ENCODE measurements around the gene FUBP3.
"Not testable (repeated sequence)": the region's sequence is repeated elsewhere in the genome, so short reads cannot be mapped to it uniquely, and the experiment has no call there.

Gene FUBP3

DNA sequence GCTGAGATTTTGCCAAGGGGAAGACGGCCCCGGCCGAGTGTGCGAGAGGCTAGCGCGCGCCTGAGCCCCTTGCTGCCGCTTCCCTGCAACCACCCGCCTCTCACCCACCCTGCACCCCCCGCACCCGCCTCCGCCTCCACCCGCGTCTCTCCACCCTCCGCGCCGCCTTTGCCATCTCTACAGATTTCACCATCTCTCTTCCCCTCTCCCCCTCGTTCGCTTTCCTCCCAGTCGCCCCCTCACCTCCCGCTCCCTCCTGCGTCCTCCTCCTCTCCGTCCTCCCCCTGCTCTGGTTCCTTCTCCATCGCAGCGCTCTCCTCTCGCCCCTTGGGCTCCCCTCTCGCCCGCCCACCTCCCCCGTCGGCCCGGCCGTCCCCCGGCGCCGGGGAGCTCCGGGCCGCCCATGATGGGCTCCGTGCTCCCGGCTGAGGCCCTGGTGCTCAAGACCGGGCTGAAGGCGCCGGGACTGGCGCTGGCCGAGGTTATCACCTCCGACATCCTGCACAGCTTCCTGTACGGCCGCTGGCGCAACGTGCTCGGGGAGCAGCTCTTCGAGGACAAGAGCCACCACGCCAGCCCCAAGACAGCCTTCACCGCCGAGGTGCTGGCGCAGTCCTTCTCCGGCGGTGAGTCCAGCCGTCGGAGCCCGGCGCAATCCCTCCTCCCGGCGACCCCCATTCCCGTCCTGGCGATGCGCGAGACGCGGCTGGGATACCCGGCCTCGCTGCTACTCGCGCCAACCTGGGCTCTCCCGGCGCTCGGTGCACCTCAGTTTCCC lies 85.1 kb downstream of the FUBP3 start, which contains the start of gene PRDM12:
TSS of gene PRDM12 (plus strand) at position 344 of the 778 bp plus-strand sequence. CDS start at position 404, 60 bp downstream.
- DNase-seq, result no peak

DNA sequence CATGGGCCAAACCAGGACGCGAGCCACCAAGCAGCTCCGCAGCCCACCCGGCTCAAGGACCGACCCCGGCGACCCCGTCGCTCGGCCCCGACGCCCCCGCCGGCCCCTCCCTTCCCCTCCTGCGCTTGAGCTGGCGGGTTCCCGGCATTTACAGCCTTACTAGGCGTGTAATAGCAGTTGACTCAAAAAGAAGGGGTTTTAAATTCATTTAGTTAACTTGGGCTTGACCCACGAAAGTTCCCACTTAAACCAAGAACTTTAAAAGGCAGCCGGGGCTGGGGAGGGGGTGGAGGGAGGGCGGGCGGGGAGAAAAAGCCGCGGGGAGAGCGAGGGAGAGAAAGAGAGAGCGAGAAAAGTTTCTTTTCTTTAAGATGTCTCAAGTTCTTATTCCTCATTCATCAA lies 85.7 kb downstream of the FUBP3 start:
- DNase-seq, result no peak

DNA sequence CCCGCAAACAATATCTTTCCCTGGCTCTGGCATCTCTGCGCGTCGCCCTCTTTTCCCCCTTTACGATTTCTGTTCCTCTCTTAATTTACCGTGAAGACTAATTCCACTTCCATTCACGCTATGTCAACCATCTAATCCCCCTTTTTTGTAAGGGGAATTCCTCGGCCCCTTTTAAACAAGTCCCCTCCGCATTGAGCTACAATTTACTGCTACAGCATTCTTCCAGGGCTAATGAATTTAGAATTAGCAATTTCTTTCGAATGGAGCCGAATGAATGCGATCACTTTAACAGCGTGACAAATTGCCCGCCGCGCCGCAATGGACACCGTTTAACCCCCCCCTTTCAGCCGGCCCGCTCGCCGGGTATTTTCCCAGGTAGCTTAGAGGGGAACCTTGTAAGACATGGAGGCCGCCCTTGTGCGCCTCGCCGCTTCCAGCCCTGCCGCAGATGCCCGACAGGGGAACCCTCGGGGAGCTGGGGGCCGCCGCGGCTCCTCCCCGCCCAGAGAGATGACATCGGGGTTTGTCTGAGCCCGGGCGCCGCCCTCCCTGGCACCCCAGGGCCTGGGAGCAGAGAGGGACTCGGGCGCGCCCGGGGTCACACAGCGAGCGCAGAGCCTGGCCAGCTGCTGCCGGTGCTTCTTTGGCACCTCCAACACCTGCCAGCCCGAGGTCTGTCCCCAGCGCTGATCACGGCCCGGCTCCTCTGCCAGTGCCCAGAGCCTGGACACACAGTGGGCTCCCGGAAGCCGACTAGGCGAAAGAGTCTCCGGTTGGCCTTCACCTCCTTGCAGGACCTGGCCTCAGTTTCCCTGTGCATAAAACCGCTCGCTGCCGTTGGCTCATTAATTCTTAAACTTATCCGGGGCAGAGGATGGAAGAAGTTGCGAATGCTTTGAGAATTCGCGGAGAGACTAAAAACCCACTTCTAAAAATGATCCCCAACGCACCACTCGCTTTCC lies 86.3 kb downstream of the FUBP3 start:
- no peak for DNase-seq

- DNase-seq, result no peak
Observed at GRCh38 chr9:130666393-130667119, 87.2 kb downstream of the FUBP3 start.

DNA sequence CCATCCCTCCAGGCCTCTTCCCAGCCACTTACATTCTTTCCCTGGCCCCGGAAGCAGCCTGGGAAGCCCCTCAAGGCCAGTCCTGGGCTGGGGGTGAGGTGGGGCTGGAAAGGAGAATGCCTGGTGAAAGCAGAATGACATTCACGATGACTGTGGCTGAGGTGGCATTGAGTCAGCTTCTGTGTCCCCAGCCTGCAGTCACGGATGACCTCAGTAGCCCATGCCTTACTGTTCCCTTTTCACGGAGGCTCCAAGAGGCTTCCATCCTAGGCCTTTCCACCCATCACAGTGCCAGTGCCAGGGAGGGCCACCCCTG lies 87.7 kb downstream of the FUBP3 start:
- no peak for DNase-seq

DNA sequence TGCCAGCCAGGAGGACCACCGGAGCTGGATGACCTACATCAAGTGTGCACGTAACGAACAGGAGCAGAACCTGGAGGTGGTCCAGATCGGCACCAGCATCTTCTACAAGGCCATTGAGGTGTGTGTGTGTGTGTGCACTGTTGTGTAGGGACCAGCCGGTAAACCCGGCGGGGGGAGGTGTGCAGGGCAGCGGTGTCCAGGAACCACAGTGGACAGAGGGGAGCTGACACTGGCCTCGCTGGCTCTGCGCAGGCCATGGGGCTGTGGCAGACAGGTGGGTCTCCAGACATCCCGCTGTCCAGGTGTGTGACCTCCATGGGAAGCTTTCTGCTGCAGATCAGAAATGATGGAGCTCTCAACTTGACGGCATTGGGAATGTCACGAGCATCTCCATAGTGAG lies 88.8 kb downstream of the FUBP3 start:
- DNase-seq, result no peak

DNA sequence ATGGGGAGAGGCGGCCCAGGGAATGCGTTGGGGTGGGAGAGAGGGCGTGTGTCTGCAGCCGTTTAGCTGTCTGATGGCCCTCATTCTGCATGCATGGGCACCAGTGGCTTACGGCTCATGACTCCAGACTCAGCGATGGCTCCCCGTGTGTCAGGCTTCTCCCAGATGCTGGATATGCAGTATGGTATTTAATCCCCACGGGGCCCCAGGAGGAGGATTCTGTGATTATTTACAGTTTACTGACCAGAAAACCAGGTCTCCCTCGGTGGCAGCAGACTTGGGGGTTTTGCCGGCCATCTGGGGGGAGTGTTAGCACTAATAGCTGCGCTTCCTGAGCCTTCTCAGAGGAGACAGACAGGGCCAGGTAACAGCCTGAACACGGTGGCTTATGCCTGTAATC lies 89.3 kb downstream of the FUBP3 start:
- DNase-seq, result no peak

GRCh38 chr9:130669965-130670364 lies 90.6 kb downstream of the FUBP3 start:
- DNase-seq, result no peak

- no peak for DNase-seq
Observed at GRCh38 chr9:130670644-130671043, 91.3 kb downstream of the FUBP3 start.

DNA sequence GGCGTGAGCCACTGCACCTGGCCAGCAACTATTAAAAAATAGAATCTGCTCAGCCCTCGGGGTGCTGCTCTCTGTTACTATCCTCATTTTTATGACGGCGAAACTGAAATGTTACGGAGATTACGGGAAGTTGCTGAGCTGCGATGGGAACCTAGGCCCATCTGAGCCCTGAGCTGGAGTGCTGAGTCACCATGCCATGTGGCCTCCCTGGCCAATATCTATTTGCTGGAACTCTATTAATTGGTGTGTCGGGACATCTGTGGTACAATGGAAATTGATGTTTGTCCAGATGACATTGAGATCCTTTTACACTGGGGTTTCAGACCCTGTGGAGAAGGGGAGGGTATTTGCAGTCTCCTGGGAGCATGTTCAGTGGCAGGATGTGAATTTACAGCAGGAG lies 93.1 kb downstream of the FUBP3 start:
- no peak for DNase-seq

DNA sequence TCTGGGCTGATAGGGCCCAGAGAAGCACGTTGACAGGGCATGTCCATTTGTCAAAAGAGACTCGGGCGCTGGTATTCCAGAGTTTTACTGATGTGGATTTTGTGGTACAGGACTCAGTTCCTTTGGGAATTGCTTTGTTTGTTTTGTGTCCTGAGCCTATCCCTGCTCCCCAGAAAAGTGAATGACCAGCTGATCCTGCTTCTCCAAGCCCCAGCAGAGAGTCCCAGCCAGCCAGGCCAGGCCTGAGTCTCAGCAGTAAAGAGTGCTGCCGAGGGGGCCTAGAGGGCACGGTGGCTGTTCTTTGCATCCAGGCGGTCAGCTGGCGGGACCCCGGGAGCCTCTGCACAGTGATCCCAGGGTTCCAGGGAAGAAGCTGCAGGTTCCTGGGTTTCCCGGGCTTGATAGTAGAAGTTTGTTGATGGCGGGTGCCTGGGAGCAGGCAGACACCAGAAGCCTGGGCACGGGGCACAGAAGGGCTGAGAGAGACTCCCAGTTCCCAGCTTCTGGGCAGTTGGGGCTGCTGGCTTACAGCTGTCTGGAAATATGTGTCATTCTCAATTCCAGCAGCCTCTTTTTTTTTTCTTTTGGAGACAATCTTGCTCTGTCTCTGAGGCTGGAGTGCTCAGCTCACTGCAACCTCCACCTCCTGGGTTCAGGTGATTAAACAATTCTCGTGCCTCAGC lies 93.7 kb downstream of the FUBP3 start:
- no peak for DNase-seq

- no peak for DNase-seq
Observed at GRCh38 chr9:130675396-130675795, 96.0 kb downstream of the FUBP3 start.

GRCh38 chr9:130677252-130677651 lies 97.9 kb downstream of the FUBP3 start:
- DNase-seq, result no peak

- DNase-seq, result peak; percentile 74
Observed at GRCh38 chr9:130680836-130681768, 101.7 kb downstream of the FUBP3 start.

- DNase-seq, result no peak
Observed at GRCh38 chr9:130681769-130682420, 102.5 kb downstream of the FUBP3 start.

DNA sequence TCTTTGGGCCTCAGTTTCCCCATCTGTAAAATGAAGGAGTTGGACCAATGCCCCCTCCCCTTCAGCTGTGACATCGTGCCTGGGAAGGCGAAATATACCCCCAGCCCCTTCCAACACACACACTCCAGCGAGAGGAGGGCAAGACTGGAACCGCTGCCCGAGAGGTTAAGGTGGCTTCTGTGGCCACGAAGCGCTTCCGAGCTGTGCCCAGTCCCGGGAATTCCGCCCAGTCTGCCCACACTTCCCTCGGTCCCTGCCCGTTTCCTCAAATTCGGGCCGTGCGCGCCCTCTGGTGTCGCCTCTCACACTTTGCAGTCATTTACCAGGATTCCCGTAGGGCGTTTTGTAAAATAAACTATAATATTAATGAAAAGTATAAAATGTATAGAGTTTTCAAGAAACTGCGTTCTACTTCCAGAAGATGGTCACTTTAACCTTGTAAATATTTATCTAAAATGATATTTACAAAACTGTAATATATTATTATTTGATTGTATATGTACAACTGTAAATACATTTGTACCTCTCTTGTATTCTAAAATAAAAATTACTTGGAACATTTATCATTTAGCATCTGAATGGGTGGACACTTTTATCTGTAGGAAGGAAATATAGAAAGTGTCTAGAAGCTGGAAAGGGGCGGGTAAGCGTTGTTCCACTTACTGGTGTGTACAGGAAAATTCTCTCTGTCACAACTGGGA lies 103.2 kb downstream of the FUBP3 start:
- peak; percentile 43 for DNase-seq

DNA sequence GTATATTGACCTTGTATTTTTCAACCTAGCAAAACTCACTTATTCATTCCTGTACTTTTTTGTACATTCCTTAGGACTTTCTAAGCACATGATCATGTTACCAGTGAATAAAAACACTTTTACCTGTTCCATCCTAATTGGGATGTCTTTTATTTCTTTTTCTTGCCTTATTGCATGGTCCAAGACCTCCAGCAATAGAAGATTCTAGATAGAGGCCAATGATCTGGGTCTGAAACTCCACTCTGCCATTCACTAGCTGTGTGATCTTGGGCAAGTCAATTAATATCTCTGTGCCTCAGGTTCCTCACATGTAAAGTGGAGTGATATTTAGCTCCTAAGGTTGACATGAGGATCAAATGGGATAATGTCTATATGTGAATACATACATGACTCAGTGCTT lies 105.7 kb downstream of the FUBP3 start:
- DNase-seq, result no peak

DNA sequence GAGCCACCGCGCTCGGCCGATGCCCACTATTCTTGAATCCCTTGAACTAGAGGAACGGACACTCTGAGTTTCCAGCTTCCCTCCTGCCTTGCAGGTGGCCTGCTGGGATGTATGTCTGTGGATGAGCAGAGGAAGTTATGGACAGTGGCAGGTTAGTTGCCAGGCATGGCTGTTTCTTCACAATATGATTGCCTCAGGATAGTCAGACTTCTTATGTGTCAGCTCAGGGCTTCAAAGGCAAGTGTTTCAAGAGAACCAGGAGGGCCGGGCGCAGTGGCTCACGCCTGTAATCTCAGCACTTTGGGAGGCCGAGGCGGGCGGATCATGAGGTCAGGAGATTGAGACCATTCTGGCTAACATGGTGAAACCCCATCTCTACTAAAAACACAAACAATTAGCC lies 106.6 kb downstream of the FUBP3 start:
- DNase-seq, result not testable (repeated sequence)

DNA sequence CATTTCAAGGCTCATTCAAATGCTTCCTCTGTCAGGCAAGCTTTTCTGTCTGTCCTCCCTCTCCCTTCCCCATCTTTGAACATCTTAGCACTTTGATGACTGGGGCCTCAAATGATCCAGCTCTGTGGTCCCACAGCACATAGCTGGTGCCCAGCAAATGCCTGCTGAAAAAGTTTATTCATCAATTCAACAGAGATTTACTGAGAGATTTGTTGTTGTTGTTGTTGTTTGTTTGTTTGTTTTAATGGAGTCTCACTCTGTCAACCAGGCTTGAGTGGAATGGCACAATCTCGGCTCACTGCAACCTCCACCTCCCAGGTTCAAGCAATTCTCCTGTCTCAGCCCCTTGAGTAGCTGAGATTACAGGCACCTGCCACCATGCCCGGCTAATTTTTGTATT lies 108.2 kb downstream of the FUBP3 start:
- DNase-seq, result no peak
